Measurements from ENCODE around the gene SERPINH1.
"Not testable (repeated sequence)": the region's sequence is repeated elsewhere in the genome, so short reads cannot be mapped to it uniquely, and the experiment has no call there.

- not testable (repeated sequence) for TF ChIP-seq SUZ12 (IDR thresholded peaks at IDR 0.05; ENCODE audit: extremely low read depth, insufficient read depth, insufficient read length); YY1 (IDR thresholded peaks at IDR 0.05; ENCODE audit: insufficient read depth, insufficient read length)
Measured at GRCh38 chr11:75584659-75585292, 22.7 kb downstream of the SERPINH1 start.
